K562 (cell line): ENCODE measurements around the gene COQ8A.

Experiments used
- ESRRA ChIP-seq: fragments of 450-650 bp; IDR thresholded peaks from 2 replicates; pipeline ENCODE4 v1.6.1; 2014; ENCODE audit warnings: low read depth, mild to moderate bottlenecking, moderate library complexity, borderline replicate concordance
- HMG20A ChIP-seq: fragments of 450-650 bp; formaldehyde crosslinking; conservative IDR thresholded peaks from 2 replicates; pipeline ENCODE4 v1.4.0; 2020; ENCODE audit warnings: mild to moderate bottlenecking, mixed read lengths
- JUND ChIP-seq, 2 experiments: IDR thresholded peaks; 2 replicates in 1 of 2; 3 replicates in 1 of 2; pipeline ENCODE4 v1.6.1; 2011; ENCODE audit warnings: borderline replicate concordance in 2 of 2, low read depth in 2 of 2, low read length in 2 of 2, improper control_type of control experiment in 1 of 2, missing biosample characterization in 1 of 2, missing genetic modification characterization in 1 of 2, missing genetic modification reagents in 1 of 2
- NFATC3 ChIP-seq: fragments of 450-650 bp; IDR thresholded peaks from 2 replicates; pipeline ENCODE4 v1.6.1; 2017; ENCODE audit warnings: mild to moderate bottlenecking
- NFIC ChIP-seq: fragments of 450-650 bp; IDR thresholded peaks from 2 replicates; pipeline ENCODE4 v1.6.1; 2017; ENCODE audit warnings: mild to moderate bottlenecking, inconsistent platforms
- POLR2A ChIP-seq: fragments of 450-650 bp; conservative IDR thresholded peaks from 2 replicates; pipeline ENCODE4 v1.6.1; 2016
- PRPF4 ChIP-seq: fragments of 200-400 bp; formaldehyde crosslinking; IDR thresholded peaks from one replicate; pipeline ENCODE4 v1.6.1; 2017; ENCODE audit warnings: low read length, low read depth, mild to moderate bottlenecking; ENCODE audit not compliant: insufficient read depth, poor library complexity, severe bottlenecking
- RCOR1 ChIP-seq, 2 experiments: IDR thresholded peaks; 2 replicates each; pipeline ENCODE4 v1.6.1; 2012; ENCODE audit warnings: low read depth in 2 of 2, low read length in 2 of 2, borderline replicate concordance in 1 of 2, improper control_type of control experiment in 1 of 2
- SMC3 ChIP-seq: conservative IDR thresholded peaks from 2 replicates; pipeline ENCODE4 v1.6.1; 2011; ENCODE audit warnings: low read depth, low read length, improper control_type of control experiment; ENCODE audit not compliant: insufficient read depth
- ZNF274 ChIP-seq: IDR thresholded peaks from 2 replicates; pipeline ENCODE4 v1.6.1; 2011; ENCODE audit warnings: low read depth, mild to moderate bottlenecking, low read length, moderate library complexity, borderline replicate concordance
- TF ChIP-seq, protein P1 (sequence below): fragments of 250-450 bp; sonication (Bioruptor Pico); IDR thresholded peaks from 2 replicates; pipeline ENCODE4 v1.4.0; 2020; ENCODE audit warnings: mild to moderate bottlenecking, moderate library complexity
- TF ChIP-seq, protein P2 (sequence below): sonication (generic); formaldehyde crosslinking; IDR thresholded peaks from 2 replicates; pipeline ENCODE4 v1.8.0; 2023; ENCODE audit warnings: missing genetic modification reagents, mild to moderate bottlenecking, borderline replicate concordance
- TF ChIP-seq, protein P3 (sequence below), 2 experiments: fragments of 450-650 bp; formaldehyde crosslinking in 1 of 2; IDR thresholded peaks; 2 replicates each; pipeline versions ENCODE4 v1.4.0 to v1.6.1; 2014 to 2020; ENCODE audit warnings: mild to moderate bottlenecking in 2 of 2, borderline replicate concordance in 1 of 2, low read depth in 1 of 2

DNA sequence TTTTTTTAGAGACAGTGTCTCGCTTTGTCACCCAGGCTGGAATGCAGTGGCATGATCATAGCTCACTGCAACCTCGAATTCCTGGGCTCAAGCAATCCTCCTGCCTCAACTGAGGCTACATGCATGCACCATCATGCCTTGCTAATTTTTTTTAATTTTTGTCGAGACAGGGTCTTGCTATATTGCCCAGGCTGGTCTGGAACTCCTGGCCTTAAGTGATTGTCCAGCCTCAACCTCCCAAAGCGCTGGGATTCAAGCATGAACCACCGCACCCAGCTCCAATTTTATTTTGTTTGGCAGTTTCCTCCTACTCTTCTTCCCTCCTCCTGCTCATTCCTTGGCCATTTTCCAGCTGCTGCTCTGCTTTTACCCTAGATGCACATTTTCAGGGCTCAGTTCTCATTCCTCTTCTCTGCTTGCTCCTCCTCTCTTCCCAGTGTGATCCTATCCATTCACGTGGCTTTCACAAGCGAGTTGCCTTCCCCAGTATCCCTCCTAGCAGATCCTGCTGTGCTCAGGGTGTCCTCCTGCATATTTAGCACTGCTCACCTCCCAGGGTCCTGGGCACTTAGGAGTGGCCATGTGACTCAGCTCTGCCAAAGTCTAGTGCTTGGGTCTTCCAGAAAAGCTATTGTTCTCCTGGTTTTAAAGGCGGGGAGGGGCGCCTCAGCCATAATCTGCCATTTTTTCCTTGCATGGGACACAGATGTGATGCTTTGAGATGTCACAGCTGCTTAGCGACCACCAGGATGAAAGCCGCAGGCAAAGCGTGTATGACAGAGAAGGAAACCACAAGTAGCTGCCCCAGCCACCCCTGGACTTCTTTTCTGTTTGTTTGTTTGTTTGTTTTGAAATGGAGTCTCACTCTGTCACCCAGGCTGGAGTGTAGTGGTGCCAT lies 36.0 kb upstream of the COQ8A start:
- TF ChIP-seq SMC3 (no peak), ESRRA (no peak), HMG20A (CRISPR knock-in tag) (no peak), RCOR1 (IDR thresholded peaks at IDR 0.05; ENCODE audit: borderline replicate concordance in 1 of 2, low read depth in 2 of 2, low read length in 2 of 2) (no peak), NFATC3 (no peak), PRPF4 (no peak), POLR2A (no peak), ZNF274 (no peak), JUND (IDR thresholded peaks at IDR 0.05; ENCODE audit: borderline replicate concordance, low read depth, low read length) (no peak), JUND (tag; IDR thresholded peaks at IDR 0.05; ENCODE audit: borderline replicate concordance, low read depth, low read length) (no peak), NFIC (peak; percentile 42; the same call in 1 of the 2 replicates)
- TF ChIP-seq, protein P1, sequence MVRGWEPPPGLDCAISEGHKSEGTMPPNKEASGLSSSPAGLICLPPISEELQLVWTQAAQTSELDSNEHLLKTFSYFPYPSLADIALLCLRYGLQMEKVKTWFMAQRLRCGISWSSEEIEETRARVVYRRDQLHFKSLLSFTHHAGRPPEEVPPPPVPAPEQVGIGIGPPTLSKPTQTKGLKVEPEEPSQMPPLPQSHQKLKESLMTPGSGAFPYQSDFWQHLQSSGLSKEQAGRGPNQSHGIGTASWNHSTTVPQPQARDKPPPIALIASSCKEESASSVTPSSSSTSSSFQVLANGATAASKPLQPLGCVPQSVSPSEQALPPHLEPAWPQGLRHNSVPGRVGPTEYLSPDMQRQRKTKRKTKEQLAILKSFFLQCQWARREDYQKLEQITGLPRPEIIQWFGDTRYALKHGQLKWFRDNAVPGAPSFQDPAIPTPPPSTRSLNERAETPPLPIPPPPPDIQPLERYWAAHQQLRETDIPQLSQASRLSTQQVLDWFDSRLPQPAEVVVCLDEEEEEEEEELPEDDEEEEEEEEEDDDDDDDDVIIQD (CRISPR knock-in tag): no peak
- TF ChIP-seq, protein P2, sequence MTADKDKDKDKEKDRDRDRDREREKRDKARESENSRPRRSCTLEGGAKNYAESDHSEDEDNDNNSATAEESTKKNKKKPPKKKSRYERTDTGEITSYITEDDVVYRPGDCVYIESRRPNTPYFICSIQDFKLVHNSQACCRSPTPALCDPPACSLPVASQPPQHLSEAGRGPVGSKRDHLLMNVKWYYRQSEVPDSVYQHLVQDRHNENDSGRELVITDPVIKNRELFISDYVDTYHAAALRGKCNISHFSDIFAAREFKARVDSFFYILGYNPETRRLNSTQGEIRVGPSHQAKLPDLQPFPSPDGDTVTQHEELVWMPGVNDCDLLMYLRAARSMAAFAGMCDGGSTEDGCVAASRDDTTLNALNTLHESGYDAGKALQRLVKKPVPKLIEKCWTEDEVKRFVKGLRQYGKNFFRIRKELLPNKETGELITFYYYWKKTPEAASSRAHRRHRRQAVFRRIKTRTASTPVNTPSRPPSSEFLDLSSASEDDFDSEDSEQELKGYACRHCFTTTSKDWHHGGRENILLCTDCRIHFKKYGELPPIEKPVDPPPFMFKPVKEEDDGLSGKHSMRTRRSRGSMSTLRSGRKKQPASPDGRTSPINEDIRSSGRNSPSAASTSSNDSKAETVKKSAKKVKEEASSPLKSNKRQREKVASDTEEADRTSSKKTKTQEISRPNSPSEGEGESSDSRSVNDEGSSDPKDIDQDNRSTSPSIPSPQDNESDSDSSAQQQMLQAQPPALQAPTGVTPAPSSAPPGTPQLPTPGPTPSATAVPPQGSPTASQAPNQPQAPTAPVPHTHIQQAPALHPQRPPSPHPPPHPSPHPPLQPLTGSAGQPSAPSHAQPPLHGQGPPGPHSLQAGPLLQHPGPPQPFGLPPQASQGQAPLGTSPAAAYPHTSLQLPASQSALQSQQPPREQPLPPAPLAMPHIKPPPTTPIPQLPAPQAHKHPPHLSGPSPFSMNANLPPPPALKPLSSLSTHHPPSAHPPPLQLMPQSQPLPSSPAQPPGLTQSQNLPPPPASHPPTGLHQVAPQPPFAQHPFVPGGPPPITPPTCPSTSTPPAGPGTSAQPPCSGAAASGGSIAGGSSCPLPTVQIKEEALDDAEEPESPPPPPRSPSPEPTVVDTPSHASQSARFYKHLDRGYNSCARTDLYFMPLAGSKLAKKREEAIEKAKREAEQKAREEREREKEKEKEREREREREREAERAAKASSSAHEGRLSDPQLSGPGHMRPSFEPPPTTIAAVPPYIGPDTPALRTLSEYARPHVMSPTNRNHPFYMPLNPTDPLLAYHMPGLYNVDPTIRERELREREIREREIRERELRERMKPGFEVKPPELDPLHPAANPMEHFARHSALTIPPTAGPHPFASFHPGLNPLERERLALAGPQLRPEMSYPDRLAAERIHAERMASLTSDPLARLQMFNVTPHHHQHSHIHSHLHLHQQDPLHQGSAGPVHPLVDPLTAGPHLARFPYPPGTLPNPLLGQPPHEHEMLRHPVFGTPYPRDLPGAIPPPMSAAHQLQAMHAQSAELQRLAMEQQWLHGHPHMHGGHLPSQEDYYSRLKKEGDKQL (CRISPR knock-in tag): no peak
- TF ChIP-seq, protein P3, sequence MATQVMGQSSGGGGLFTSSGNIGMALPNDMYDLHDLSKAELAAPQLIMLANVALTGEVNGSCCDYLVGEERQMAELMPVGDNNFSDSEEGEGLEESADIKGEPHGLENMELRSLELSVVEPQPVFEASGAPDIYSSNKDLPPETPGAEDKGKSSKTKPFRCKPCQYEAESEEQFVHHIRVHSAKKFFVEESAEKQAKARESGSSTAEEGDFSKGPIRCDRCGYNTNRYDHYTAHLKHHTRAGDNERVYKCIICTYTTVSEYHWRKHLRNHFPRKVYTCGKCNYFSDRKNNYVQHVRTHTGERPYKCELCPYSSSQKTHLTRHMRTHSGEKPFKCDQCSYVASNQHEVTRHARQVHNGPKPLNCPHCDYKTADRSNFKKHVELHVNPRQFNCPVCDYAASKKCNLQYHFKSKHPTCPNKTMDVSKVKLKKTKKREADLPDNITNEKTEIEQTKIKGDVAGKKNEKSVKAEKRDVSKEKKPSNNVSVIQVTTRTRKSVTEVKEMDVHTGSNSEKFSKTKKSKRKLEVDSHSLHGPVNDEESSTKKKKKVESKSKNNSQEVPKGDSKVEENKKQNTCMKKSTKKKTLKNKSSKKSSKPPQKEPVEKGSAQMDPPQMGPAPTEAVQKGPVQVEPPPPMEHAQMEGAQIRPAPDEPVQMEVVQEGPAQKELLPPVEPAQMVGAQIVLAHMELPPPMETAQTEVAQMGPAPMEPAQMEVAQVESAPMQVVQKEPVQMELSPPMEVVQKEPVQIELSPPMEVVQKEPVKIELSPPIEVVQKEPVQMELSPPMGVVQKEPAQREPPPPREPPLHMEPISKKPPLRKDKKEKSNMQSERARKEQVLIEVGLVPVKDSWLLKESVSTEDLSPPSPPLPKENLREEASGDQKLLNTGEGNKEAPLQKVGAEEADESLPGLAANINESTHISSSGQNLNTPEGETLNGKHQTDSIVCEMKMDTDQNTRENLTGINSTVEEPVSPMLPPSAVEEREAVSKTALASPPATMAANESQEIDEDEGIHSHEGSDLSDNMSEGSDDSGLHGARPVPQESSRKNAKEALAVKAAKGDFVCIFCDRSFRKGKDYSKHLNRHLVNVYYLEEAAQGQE (IDR thresholded peaks at IDR 0.05; ENCODE audit: borderline replicate concordance): no peak
- TF ChIP-seq, protein P3 (CRISPR knock-in tag; IDR thresholded peaks at IDR 0.05; ENCODE audit: low read depth): no peak
